BJ (cell line): Measurements from ENCODE around the gene LRRC52. TPM values are rescaled to one million over a fixed set of nuclear protein-coding genes. Genes with fewer than 3 reads are reported as not detected.
"Not testable (repeated sequence)": the region's sequence is repeated elsewhere in the genome, so short reads cannot be mapped to it uniquely, and the experiment has no call there.

Experiments used
- CTCF ChIA-PET: fragments of 350-600 bp; formaldehyde crosslinking; extraction: SDS; loops from one replicate; lab custom pipeline; 2021; ENCODE audit warnings: antibody characterized with exemption, inconsistent platforms; lab: Yijun Ruan, JAX
- POLR2A ChIA-PET: fragments of 300-600 bp; sonication (Branson Sonifier 250); formaldehyde crosslinking; extraction: SDS; loops from one replicate; lab custom pipeline; 2021; ENCODE audit warnings: antibody characterized with exemption; lab: Charles Lee
- DNase-seq: peaks from one replicate; pipeline ENCODE4 v3.0.0-alpha.2; 2011; ENCODE audit warnings: low read depth
- H3K27me3 ChIP-seq: 2 replicates; pipeline ENCODE4 v1.6.0; 2011; ENCODE audit warnings: low read length; ENCODE audit not compliant: control insufficient read depth, insufficient read depth
- H3K36me3 ChIP-seq: 2 replicates; pipeline ENCODE4 v1.5.1; 2011; ENCODE audit warnings: low read length; ENCODE audit not compliant: control insufficient read depth, insufficient read depth
- H3K4me3 ChIP-seq: 2 replicates; pipeline ENCODE4 v1.5.1; 2011; ENCODE audit warnings: low read depth, mild to moderate bottlenecking, control low read depth, low read length
- polyA plus RNA-seq: library from polyadenylated mRNA; depleted of rRNA; stranded (reverse); fragments of >200 nt; gene quantifications from 2 replicates; pipeline ENCODE4 v1.2.3, GENCODE V29; 2011
- TF ChIP-seq, protein P1 (sequence below): IDR thresholded peaks from 2 replicates; pipeline ENCODE4 v1.5.1; 2011; ENCODE audit warnings: low read depth, mild to moderate bottlenecking, control low read depth, inconsistent platforms, low read length, moderate library complexity; ENCODE audit not compliant: insufficient read depth

Gene LRRC52
- polyA plus RNA-seq, 1 experiment, result not detected

DNA sequence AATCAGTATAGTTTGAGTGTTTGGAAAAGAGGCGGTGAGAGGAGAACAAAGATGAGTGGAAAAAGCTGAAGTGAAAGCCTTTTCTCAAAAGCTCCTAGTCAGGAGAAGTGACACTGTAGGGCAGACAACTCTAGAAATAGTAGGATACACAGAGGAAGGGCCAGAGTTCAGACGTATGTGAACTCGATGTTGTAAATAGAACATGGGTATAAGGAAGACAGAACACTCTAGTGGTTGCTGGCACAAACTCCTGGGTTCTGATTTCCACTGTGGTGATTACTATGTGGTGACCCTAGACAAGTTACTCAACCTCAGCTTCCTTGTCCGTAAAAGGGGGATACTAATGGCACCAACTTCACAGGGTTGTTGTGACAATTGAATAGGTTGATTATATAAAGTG, 57.0 kb downstream of the LRRC52 start:
- Histone ChIP-seq H3K27me3 (peaks cover 4% of the 10 kb centered on the region; the same call in 1 of the 2 replicates), H3K4me3 (no peak overlapping the region), H3K36me3 (no peaks in the 10 kb centered on the region)
- TF ChIP-seq, protein P1, sequence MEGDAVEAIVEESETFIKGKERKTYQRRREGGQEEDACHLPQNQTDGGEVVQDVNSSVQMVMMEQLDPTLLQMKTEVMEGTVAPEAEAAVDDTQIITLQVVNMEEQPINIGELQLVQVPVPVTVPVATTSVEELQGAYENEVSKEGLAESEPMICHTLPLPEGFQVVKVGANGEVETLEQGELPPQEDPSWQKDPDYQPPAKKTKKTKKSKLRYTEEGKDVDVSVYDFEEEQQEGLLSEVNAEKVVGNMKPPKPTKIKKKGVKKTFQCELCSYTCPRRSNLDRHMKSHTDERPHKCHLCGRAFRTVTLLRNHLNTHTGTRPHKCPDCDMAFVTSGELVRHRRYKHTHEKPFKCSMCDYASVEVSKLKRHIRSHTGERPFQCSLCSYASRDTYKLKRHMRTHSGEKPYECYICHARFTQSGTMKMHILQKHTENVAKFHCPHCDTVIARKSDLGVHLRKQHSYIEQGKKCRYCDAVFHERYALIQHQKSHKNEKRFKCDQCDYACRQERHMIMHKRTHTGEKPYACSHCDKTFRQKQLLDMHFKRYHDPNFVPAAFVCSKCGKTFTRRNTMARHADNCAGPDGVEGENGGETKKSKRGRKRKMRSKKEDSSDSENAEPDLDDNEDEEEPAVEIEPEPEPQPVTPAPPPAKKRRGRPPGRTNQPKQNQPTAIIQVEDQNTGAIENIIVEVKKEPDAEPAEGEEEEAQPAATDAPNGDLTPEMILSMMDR, result no peak
- CTCF ChIA-PET, result interaction anchor here (0.7 to 13.1 kb wide), 15 partner anchors 8 to 325 kb away, joined by 3 to 236 read pairs (median 4); partner anchors contain the start of gene ALDH9A1
- POLR2A ChIA-PET, result no interaction called here
- DNase-seq, result no peak

DNA sequence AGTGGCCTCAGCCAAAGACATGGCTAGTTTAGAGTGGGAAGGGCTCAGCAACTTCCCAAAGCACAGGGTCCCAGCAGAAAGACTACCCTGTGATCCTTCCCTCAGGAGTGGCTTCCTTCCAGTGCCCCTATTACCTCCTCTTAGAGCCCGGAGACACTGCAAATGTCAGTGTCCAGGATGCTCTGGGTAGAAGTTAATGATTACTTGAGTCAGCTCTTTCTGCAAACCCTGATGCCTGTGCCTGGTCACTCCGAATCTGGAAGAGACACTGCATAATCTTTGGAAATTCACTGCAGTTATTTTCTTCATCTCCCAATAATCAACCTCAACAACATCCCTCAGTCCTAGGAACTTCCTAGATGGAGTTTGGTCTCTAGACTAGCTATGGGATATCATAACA, 60.0 kb downstream of the LRRC52 start:
- TF ChIP-seq, protein P1, result no peak
- ChIA-PET POLR2A (no interaction called here), CTCF (interaction anchor here (1.4 to 4.1 kb wide), 3 partner anchors 310 to 322 kb away, joined by 5 to 19 read pairs (median 8); no protein-coding TSS in a partner anchor)
- Histone ChIP-seq H3K4me3 (no peak overlapping the region), H3K27me3 (peaks cover 4% of the 10 kb centered on the region; the same call in 1 of the 2 replicates), H3K36me3 (no peaks in the 10 kb centered on the region)
- DNase-seq, result no peak

DNA sequence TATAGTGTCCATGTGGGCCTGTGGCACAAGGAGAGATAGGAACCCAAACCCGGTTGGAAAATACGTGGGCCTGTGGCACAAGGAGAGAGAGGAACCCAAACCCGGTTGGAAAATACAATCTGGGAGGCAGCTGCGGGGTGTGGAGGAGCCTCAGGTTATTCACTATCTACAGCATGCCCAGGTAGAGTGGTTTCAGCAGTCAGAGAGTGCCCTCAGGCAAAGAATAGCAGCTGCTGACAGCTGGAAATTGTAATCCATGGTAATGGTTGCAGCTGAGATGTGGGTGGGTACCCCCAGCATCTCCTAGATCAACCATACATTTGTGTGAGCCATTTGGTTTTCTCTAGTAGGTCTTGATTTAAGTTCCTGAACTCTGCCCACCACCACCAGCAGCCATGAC, 61.4 kb downstream of the LRRC52 start:
- Histone ChIP-seq H3K4me3 (no peak overlapping the region), H3K27me3 (peaks cover 4% of the 10 kb centered on the region), H3K36me3 (no peaks in the 10 kb centered on the region)
- DNase-seq, result no peak
- CTCF ChIA-PET, result interaction anchor here (1.2 to 2.7 kb wide), 3 partner anchors 12 to 310 kb away, joined by 4 to 8 read pairs (median 5); no protein-coding TSS in a partner anchor
- TF ChIP-seq, protein P1, result no peak
- POLR2A ChIA-PET, result no interaction called here

DNA sequence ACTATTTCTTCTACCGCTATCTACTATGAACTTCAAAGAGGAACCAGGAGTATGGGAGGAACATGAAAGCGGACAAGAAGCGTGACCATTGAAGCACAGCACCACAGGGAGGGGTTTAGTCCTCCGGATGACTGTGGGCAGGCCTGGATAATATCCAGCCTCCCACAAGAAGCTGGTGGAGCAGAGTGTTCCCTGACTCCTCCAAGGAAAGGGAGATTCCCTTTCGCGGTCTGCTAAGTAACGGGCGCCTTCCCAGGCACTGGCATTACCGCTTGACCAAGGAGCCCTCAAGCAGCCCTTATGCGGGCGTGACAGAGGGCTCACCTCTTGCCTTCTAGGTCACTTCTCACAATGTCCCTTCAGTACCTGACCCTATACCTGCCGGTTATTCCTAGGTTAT, 62.9 kb downstream of the LRRC52 start:
- DNase-seq, H3K4me3 ChIP-seq, H3K36me3 ChIP-seq, H3K27me3 ChIP-seq, POLR2A ChIA-PET: not testable (repeated sequence)
- CTCF ChIA-PET, result interaction anchor here (0.9 kb wide), 1 partner anchor 17 kb away, joined by 3 read pairs; no protein-coding TSS in a partner anchor

DNA sequence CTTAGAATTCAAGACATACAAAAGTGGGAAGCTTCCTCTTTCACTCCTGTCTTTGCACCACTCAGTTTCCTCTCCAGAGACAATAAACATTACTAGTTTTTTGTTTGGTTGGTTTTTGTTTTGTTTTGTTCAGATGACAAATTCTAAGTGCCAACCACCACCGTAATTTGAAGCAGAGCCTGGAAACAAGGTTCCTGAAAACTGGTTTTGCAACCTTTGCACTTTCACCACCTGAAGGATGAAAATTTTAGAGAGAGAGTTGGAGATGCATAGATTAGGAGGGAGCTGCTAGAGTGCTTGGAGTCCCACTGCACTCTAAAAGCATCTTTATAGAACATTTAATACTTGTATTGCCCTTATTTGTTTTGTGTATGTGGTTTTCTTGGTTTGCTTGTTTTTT, 67.1 kb downstream of the LRRC52 start:
- Histone ChIP-seq H3K4me3 (no peak overlapping the region), H3K36me3 (no peaks in the 10 kb centered on the region), H3K27me3 (peaks cover 1% of the 10 kb centered on the region)
- DNase-seq, result no peak
- TF ChIP-seq, protein P1, result no peak
- ChIA-PET CTCF (interaction anchor here (1.4 kb wide), 1 partner anchor 9 kb away, joined by 5 read pairs; no protein-coding TSS in a partner anchor), POLR2A (no interaction called here)

DNA sequence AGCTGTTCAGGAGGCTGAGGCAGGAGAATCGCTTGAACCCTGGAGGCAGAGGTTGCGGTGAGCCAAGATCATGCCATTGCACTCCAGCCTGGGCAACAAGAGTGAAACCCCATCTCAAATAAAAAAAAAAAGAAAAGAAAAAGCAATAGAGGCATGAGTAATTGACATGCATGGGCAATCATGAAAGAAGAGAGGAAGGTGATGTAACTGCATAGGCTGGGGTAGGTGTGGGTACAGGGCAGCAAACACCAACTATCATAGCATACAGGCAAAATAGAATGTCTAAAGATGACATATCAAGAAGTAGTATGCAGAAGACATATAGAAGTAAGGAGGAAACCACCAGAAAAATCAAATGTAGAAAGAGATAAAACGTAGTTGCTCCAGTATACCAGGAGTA, 68.3 kb downstream of the LRRC52 start:
- no peak for DNase-seq
- CTCF ChIA-PET, result no interaction called here
- TF ChIP-seq, protein P1, result no peak

More for the DNA sequence above, 68.3 kb downstream of the LRRC52 start:
- H3K27me3 ChIP-seq, result peaks cover 1% of the 10 kb centered on the region
- H3K4me3 ChIP-seq, result no peak overlapping the region
- H3K36me3 ChIP-seq, result no peaks in the 10 kb centered on the region
- POLR2A ChIA-PET, result no interaction called here
